AG04450 (cell line): ENCODE data around the gene NUBP2. TPM values are rescaled to one million over a fixed set of nuclear protein-coding genes. Genes with fewer than 3 reads are reported as not detected.

Experiments used
- CTCF ChIA-PET: fragments of 300-600, 350-600 bp; formaldehyde crosslinking; extraction: SDS; loops from one replicate; lab custom pipeline; 2022; ENCODE audit warnings: antibody characterized with exemption, inconsistent platforms; lab: Charles Lee
- POLR2A ChIA-PET: fragments of 350-600 bp; formaldehyde crosslinking; extraction: SDS; loops from one replicate; lab custom pipeline; 2021; ENCODE audit warnings: antibody characterized with exemption, inconsistent platforms; lab: Yijun Ruan, JAX
- DNase-seq: peaks from one replicate; pipeline ENCODE4 v3.0.0-alpha.2; 2011; ENCODE audit warnings: low read depth, low spot score
- H3K27ac ChIP-seq: one replicate; pipeline ENCODE4 v1.5.1; 2012; ENCODE audit warnings: low read depth, low read length, control low read depth
- H3K27me3 ChIP-seq: one replicate; pipeline ENCODE4 v1.6.0; 2012; ENCODE audit warnings: low read length; ENCODE audit not compliant: control insufficient read depth, insufficient read depth
- H3K4me3 ChIP-seq: 2 replicates; pipeline ENCODE4 v1.5.1; 2011; ENCODE audit warnings: mild to moderate bottlenecking, low read depth, low read length, control low read depth
- H3K9me3 ChIP-seq: 2 replicates; pipeline ENCODE4 v1.5.1; 2012; ENCODE audit warnings: low read length; ENCODE audit not compliant: control insufficient read depth, insufficient read depth
- polyA plus RNA-seq: library from polyadenylated mRNA; depleted of rRNA; stranded (reverse); fragments of >200 nt; gene quantifications from 2 replicates; pipeline ENCODE4 v1.2.3, GENCODE V29; 2011
- TF ChIP-seq, protein P1 (sequence below): IDR thresholded peaks from 2 replicates; pipeline ENCODE4 v1.5.1; 2011; ENCODE audit warnings: low read depth, low read length, control low read depth, inconsistent platforms

The NUBP2 gene
- polyA plus RNA-seq, 1 experiment: 20.0 TPM

GRCh38 chr16:1820096-1820945, 37.6 kb downstream of the NUBP2 start:
- Histone ChIP-seq H3K9me3 (no peaks in the 10 kb centered on the region; the same call in 1 of the 2 replicates), H3K4me3 (no peak overlapping the region), H3K27ac (no peak overlapping the region), H3K27me3 (no peaks in the 10 kb centered on the region)
- CTCF ChIA-PET: no interaction called here
- DNase-seq: no peak
- POLR2A ChIA-PET: no interaction called here
- TF ChIP-seq, protein P1, sequence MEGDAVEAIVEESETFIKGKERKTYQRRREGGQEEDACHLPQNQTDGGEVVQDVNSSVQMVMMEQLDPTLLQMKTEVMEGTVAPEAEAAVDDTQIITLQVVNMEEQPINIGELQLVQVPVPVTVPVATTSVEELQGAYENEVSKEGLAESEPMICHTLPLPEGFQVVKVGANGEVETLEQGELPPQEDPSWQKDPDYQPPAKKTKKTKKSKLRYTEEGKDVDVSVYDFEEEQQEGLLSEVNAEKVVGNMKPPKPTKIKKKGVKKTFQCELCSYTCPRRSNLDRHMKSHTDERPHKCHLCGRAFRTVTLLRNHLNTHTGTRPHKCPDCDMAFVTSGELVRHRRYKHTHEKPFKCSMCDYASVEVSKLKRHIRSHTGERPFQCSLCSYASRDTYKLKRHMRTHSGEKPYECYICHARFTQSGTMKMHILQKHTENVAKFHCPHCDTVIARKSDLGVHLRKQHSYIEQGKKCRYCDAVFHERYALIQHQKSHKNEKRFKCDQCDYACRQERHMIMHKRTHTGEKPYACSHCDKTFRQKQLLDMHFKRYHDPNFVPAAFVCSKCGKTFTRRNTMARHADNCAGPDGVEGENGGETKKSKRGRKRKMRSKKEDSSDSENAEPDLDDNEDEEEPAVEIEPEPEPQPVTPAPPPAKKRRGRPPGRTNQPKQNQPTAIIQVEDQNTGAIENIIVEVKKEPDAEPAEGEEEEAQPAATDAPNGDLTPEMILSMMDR: no peak

- Histone ChIP-seq H3K4me3 (no peak overlapping the region), H3K27me3 (no peaks in the 10 kb centered on the region), H3K9me3 (no peaks in the 10 kb centered on the region; the same call in 1 of the 2 replicates), H3K27ac (no peak overlapping the region)
- DNase-seq: no peak
- ChIA-PET CTCF (no interaction called here), POLR2A (no interaction called here)
- TF ChIP-seq, protein P1: no peak
Observed at GRCh38 chr16:1820946-1821290, 38.2 kb downstream of the NUBP2 start.

DNA sequence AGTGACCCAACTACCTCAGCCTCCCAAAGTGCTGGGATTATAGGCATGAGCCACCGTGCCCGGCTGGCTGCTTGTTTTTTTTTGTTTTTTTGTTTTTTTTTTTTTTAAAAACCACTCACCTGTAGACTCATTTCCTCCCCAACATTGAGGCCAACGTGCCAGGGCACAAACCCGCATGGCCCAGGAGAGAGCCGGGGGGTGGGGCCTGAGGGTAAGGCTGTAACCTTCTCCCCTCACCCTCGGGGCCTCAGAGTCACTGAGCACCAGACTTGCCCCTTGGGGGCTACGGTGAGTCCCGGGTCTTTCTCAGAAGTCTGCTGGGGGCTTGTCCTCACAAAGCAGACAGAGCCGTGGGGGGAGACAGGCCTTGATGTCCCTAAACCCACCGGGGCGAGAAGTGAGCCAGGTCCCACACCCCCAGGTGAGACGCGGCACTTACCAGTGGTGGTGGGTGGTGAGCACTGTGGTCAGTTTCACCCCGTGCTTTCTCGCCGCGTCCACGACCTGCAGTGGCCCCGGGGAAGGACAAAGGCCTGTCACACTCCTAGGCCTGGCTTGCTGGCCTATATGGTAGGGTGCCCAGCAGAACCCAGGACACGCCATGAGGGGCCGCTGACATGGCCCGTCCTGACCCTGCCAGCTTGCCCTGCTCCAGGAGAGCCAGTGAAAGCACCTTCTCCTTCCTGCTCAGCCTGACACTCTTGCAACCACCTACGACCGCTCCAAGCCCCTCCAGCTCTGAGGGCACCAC, 39.3 kb downstream of the NUBP2 start:
- DNase-seq: no peak
- TF ChIP-seq, protein P1: no peak
- ChIA-PET POLR2A (no interaction called here), CTCF (no interaction called here)
- Histone ChIP-seq H3K4me3 (no peak overlapping the region), H3K27me3 (no peaks in the 10 kb centered on the region), H3K27ac (no peak overlapping the region), H3K9me3 (no peaks in the 10 kb centered on the region; the same call in 1 of the 2 replicates)

DNA sequence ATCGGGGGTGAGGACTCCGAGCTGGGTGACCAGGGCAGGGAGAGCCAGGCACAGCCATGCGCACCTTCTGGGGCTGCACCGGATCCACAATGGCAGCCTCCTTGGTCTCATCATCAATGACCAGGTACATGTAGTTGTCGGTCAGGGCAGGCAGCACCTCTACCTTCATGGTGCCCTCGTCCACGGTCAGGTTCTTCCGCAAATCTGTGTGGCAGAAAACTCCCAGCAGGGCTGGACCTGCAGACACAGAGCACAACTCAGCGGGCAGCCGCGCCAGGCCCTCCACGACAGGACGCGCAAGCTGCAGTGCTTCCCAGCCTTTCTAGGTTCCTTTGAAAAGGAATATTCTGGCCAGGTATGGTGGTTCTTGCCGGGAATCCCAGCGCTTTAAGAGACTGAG, 40.0 kb downstream of the NUBP2 start:
- POLR2A ChIA-PET: no interaction called here
- H3K27me3 ChIP-seq: no peaks in the 10 kb centered on the region
- TF ChIP-seq, protein P1: no peak
- H3K27ac ChIP-seq: no peak overlapping the region
- peaks cover 3% of the 10 kb centered on the region; the same call in 1 of the 2 replicates for H3K9me3 ChIP-seq
- H3K4me3 ChIP-seq: no peak overlapping the region
- no peak for DNase-seq
- CTCF ChIA-PET: interaction anchor here (0.6 to 1.0 kb wide), 3 partner anchors 9 to 49 kb away, joined by 3 to 9 read pairs (median 4); no protein-coding TSS in a partner anchor
